ENCODE measurements around the gene CDH26. TPM values are rescaled to one million over a fixed set of nuclear protein-coding genes. Genes with fewer than 3 reads are reported as not detected.

Gene CDH26
- total and polyA plus RNA-seq, 10 of the 15 experiments (the other 5 are each of a cell fraction or from before 2014, with no cell fraction given): 0.03 to 0.19 (median 0.08) TPM; not detected in 4

DNA sequence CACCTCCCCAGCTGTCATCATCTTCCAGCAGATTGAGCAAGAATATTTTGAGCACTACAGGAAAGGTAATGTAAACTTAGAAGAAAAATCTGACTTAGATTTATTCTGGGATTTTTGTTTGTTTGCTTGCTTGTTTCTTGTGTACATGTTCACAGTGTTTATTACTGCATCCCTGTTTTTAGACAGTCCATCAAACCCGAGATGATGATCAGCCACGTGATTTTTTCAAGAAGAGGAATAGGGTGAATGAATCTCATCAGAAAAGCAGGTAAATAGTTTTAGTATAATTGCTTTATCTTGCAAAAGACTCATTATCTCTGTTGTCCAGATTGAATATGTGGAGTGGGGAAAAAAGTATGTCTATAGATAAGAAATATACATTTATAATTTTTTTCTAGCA lies 16.0 kb upstream of the CDH26 start:
- H3K79me2 ChIP-seq (ENCODE audit: control insufficient read depth, insufficient read depth, low read length): peaks cover 14% of the 10 kb centered on the region
- ChIA-PET RAD21 (ENCODE audit: unreplicated experiment) (no interaction called here), POLR2A (no interaction called here), CTCF (interaction anchor here (0.9 to 9.5 kb wide), 2 partner anchors 8 to 116 kb away, joined by 3 to 173 read pairs; no protein-coding TSS in a partner anchor), SMC1A (ENCODE audit: uncharacterized antibody, unreplicated experiment) (no interaction called here)
- BruUV-seq (replicated peaks): no TSS peak
- no peak overlapping the region for H2AFZ ChIP-seq (ENCODE audit: control insufficient read depth, low read depth, low read length)
- FAIRE-seq (no peak), ATAC-seq (no peak), DNase-seq (ENCODE audit: low read depth, low spot score) (no peak)
- H3K4me3 ChIP-seq: no peak overlapping the region
- in situ Hi-C loops (cut with MboI) (no loop called here), intact Hi-C loops (cut with micrococcal nuclease; ENCODE audit: unreplicated experiment) (loop anchor here (10.0 kb wide), 1 partner anchor 113 kb away; no protein-coding TSS in a partner anchor)
- H3K36me3 ChIP-seq (ENCODE audit: control insufficient read depth in 2 of 2, insufficient read depth in 2 of 2, low read length in 1 of 2): peaks cover 0 to 1% of the 10 kb centered on the region in 2 experiments; a peak in 1 of 4 replicates
- peaks cover 10% of the 10 kb centered on the region for H3K4me1 ChIP-seq (ENCODE audit: control insufficient read depth, insufficient read depth, low read length)
- no peak overlapping the region for H3K27ac ChIP-seq (ENCODE audit: control insufficient read depth, insufficient read depth)
- no peak for TF ChIP-seq EZH2 (IDR thresholded peaks at IDR 0.05; ENCODE audit: borderline replicate concordance, control insufficient read depth, low read depth, low read length)
- TF ChIP-seq, protein P1, sequence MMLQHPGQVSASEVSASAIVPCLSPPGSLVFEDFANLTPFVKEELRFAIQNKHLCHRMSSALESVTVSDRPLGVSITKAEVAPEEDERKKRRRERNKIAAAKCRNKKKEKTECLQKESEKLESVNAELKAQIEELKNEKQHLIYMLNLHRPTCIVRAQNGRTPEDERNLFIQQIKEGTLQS (IDR thresholded peaks at IDR 0.05; ENCODE audit: borderline replicate concordance, extremely low read depth, low read depth, low read length): no peak
- TF ChIP-seq, protein P2, sequence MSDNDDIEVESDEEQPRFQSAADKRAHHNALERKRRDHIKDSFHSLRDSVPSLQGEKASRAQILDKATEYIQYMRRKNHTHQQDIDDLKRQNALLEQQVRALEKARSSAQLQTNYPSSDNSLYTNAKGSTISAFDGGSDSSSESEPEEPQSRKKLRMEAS (IDR thresholded peaks at IDR 0.05; ENCODE audit: low read depth, low read length): no peak
- TF ChIP-seq FOS (IDR thresholded peaks at IDR 0.05; ENCODE audit: borderline replicate concordance, extremely low read depth, insufficient read length): no peak
- TF ChIP-seq RB1 (IDR thresholded peaks at IDR 0.05; ENCODE audit: borderline replicate concordance): no peak
- TF ChIP-seq, protein P3, sequence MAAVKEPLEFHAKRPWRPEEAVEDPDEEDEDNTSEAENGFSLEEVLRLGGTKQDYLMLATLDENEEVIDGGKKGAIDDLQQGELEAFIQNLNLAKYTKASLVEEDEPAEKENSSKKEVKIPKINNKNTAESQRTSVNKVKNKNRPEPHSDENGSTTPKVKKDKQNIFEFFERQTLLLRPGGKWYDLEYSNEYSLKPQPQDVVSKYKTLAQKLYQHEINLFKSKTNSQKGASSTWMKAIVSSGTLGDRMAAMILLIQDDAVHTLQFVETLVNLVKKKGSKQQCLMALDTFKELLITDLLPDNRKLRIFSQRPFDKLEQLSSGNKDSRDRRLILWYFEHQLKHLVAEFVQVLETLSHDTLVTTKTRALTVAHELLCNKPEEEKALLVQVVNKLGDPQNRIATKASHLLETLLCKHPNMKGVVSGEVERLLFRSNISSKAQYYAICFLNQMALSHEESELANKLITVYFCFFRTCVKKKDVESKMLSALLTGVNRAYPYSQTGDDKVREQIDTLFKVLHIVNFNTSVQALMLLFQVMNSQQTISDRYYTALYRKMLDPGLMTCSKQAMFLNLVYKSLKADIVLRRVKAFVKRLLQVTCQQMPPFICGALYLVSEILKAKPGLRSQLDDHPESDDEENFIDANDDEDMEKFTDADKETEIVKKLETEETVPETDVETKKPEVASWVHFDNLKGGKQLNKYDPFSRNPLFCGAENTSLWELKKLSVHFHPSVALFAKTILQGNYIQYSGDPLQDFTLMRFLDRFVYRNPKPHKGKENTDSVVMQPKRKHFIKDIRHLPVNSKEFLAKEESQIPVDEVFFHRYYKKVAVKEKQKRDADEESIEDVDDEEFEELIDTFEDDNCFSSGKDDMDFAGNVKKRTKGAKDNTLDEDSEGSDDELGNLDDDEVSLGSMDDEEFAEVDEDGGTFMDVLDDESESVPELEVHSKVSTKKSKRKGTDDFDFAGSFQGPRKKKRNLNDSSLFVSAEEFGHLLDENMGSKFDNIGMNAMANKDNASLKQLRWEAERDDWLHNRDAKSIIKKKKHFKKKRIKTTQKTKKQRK (IDR thresholded peaks at IDR 0.05; ENCODE audit: low read depth, low read length): no peak
- no peak for TF ChIP-seq SIX5 (IDR thresholded peaks at IDR 0.05; ENCODE audit: low read depth, low read length, severe bottlenecking)
- no peak overlapping the region for H3K9ac ChIP-seq (ENCODE audit: control insufficient read depth, insufficient read depth, low read length)
- WGBS (ENCODE audit: insufficient coverage, insufficient replicate concordance, low lambda C conversion rate, missing lambda C conversion rate): 100% methylated on average over 2 of the region's 2 CpGs
- no peaks in the 10 kb centered on the region for H3K27me3 ChIP-seq (replicated peaks in 1 of 2; ENCODE audit: control insufficient read depth in 2 of 2, insufficient read depth in 2 of 2, low read length in 1 of 2)
- no peaks in the 10 kb centered on the region for H3K9me3 ChIP-seq (replicated peaks; ENCODE audit: control insufficient read depth, insufficient read depth, low read length)
- no peaks in the 10 kb centered on the region for H4K20me1 ChIP-seq (ENCODE audit: control insufficient read depth, insufficient read depth)
- H3K4me2 ChIP-seq (ENCODE audit: control insufficient read depth, insufficient read depth): peak overlapping the region; percentile 97; the same call in 1 of the 2 replicates
